HepG2 (cell line): ENCODE results near the gene RGP1. TPM values are rescaled to one million over a fixed set of nuclear protein-coding genes. Genes with fewer than 3 reads are reported as not detected.

ENCODE experiments used
- BRD4 ChIP-seq: sonication (generic); formaldehyde crosslinking; IDR thresholded peaks from 2 replicates; pipeline ENCODE4 v1.4.0; 2020; ENCODE audit warnings: missing genetic modification reagents
- CEBPB ChIP-seq: IDR thresholded peaks from 2 replicates; pipeline ENCODE4 v1.6.1; 2011; ENCODE audit warnings: low read depth, low read length, improper control_type of control experiment, borderline replicate concordance
- CREM ChIP-seq, 2 experiments: sonication (generic) in 1 of 2; formaldehyde crosslinking in 1 of 2; IDR thresholded peaks; 2 replicates each; pipeline versions ENCODE4 v1.4.0 to v1.6.1; 2016 to 2020; ENCODE audit warnings: antibody characterized with exemption in 1 of 2, mild to moderate bottlenecking in 1 of 2, missing genetic modification reagents in 1 of 2
- EP300 ChIP-seq, 3 experiments: sonication (generic) in 1 of 3; formaldehyde crosslinking in 1 of 3; IDR thresholded peaks; 2 replicates each; pipeline versions ENCODE4 v1.5.1 to v1.6.1; 2011 to 2020; ENCODE audit warnings: low read depth in 2 of 3, low read length in 2 of 3, borderline replicate concordance in 1 of 3, improper control_type of control experiment in 1 of 3, mild to moderate bottlenecking in 1 of 3, missing genetic modification reagents in 1 of 3, moderate library complexity in 1 of 3
- KAT8 ChIP-seq: IDR thresholded peaks from 2 replicates; pipeline ENCODE4 v1.6.1; 2016; ENCODE audit warnings: missing genetic modification reagents, missing compliant biosample characterization
- KLF11 ChIP-seq: IDR thresholded peaks from 2 replicates; pipeline ENCODE4 v1.6.1; 2016; ENCODE audit warnings: missing compliant biosample characterization
- MATR3 ChIP-seq: sonication (generic); formaldehyde crosslinking; IDR thresholded peaks from 2 replicates; pipeline ENCODE4 v1.4.0; 2020; ENCODE audit warnings: missing genetic modification reagents
- NR2F2 ChIP-seq: IDR thresholded peaks from 2 replicates; pipeline ENCODE4 v1.6.1; 2012; ENCODE audit warnings: low read depth, inconsistent platforms, borderline replicate concordance
- RBFOX2 ChIP-seq: fragments of 200-400 bp; formaldehyde crosslinking; IDR thresholded peaks from 2 replicates; pipeline ENCODE4 v1.6.1; 2017; ENCODE audit warnings: low read depth, mild to moderate bottlenecking, low read length
- SAFB2 ChIP-seq: sonication (generic); formaldehyde crosslinking; IDR thresholded peaks from 2 replicates; pipeline ENCODE4 v1.5.1; 2020; ENCODE audit warnings: missing genetic modification reagents, low read depth, mild to moderate bottlenecking, borderline replicate concordance
- SIX4 ChIP-seq: sonication (generic); formaldehyde crosslinking; IDR thresholded peaks from 2 replicates; pipeline ENCODE4 v1.4.0; 2020; ENCODE audit warnings: missing genetic modification reagents
- SP1 ChIP-seq, 2 experiments: fragments of 450-650 bp in 1 of 2; sonication (generic) in 1 of 2; formaldehyde crosslinking in 1 of 2; IDR thresholded peaks; 2 replicates each; pipeline versions ENCODE4 v1.4.0 to v1.6.1; 2016 to 2020; ENCODE audit warnings: missing genetic modification reagents in 1 of 2
- THAP11 ChIP-seq: IDR thresholded peaks from 2 replicates; pipeline ENCODE4 v1.6.1; 2016; ENCODE audit warnings: missing biosample characterization, missing genetic modification reagents
- THAP9 ChIP-seq: sonication (generic); formaldehyde crosslinking; IDR thresholded peaks from 2 replicates; pipeline ENCODE4; 2020; ENCODE audit warnings: missing genetic modification reagents, mild to moderate bottlenecking, borderline replicate concordance
- TRAFD1 ChIP-seq: sonication (generic); formaldehyde crosslinking; IDR thresholded peaks from 2 replicates; pipeline ENCODE4 v1.5.1; 2020; ENCODE audit warnings: missing genetic modification reagents, mild to moderate bottlenecking, borderline replicate concordance
- ZNF207 ChIP-seq: fragments of 450-650 bp; IDR thresholded peaks from 2 replicates; pipeline ENCODE4 v1.6.1; 2016; ENCODE audit warnings: antibody characterized with exemption, borderline replicate concordance
- ZNF547 ChIP-seq: sonication (generic); formaldehyde crosslinking; IDR thresholded peaks from 2 replicates; pipeline ENCODE4 v1.5.1; 2020; ENCODE audit warnings: mild to moderate bottlenecking, missing genetic modification reagents
- ZNF674 ChIP-seq: sonication (generic); formaldehyde crosslinking; IDR thresholded peaks from 2 replicates; pipeline ENCODE4 v1.5.0; 2020; ENCODE audit warnings: low read depth, mild to moderate bottlenecking, missing genetic modification reagents
- ZNF781 ChIP-seq: sonication (generic); formaldehyde crosslinking; IDR thresholded peaks from 2 replicates; pipeline ENCODE4 v1.5.1; 2020; ENCODE audit warnings: borderline replicate concordance, mild to moderate bottlenecking, missing genetic modification reagents; ENCODE audit errors: not compliant biosample characterization
- ZNF788 ChIP-seq: sonication (generic); formaldehyde crosslinking; IDR thresholded peaks from 2 replicates; pipeline ENCODE4 v1.5.0; 2020; ENCODE audit warnings: mild to moderate bottlenecking, missing genetic modification reagents, borderline replicate concordance
- ZSCAN31 ChIP-seq: sonication (generic); formaldehyde crosslinking; IDR thresholded peaks from 2 replicates; pipeline ENCODE4 v1.5.0; 2020; ENCODE audit warnings: low read depth, mild to moderate bottlenecking, missing genetic modification reagents
- polyA plus RNA-seq, 8 experiments: library from polyadenylated mRNA; depleted of rRNA in 3 of 8; stranded (reverse) in 7 of 8; unstranded in 1 of 8; fragments of >200 nt; fragmentation: Illumina TruSeq in 4 of 8; extraction: Trizol in 4 of 8; gene quantifications; 2 replicates each; pipeline versions ENCODE4 v1.2.1 to v1.2.3, GENCODE V29; 2011 to 2016; ENCODE audit warnings: low read depth in 4 of 8, missing spikeins in 1 of 8, mixed read lengths in 1 of 8; ENCODE audit not compliant: insufficient read depth in 1 of 8
- total RNA-seq, 5 experiments: library from RNA; depleted of rRNA; stranded (reverse); fragments of >200 nt; fragmentation: Illumina TruSeq; extraction: Trizol; gene quantifications; 2 replicates each; pipeline ENCODE4 v1.2.3, GENCODE V29; 2016; ENCODE audit warnings: low read depth in 1 of 5
- TF ChIP-seq, protein P1 (sequence below): sonication (generic); formaldehyde crosslinking; IDR thresholded peaks from 2 replicates; pipeline ENCODE4 v1.4.0; 2020; ENCODE audit warnings: mild to moderate bottlenecking, missing genetic modification reagents
- TF ChIP-seq, protein P2 (sequence below): sonication (generic); formaldehyde crosslinking; IDR thresholded peaks from 2 replicates; pipeline ENCODE4 v1.8.0; 2022; ENCODE audit warnings: mild to moderate bottlenecking, missing genetic modification reagents

The RGP1 gene
- total and polyA plus RNA-seq, 2 of the 13 experiments (the other 11 are each of a cell fraction or from before 2014, with no cell fraction given), result 12.7 to 21.0 TPM

DNA sequence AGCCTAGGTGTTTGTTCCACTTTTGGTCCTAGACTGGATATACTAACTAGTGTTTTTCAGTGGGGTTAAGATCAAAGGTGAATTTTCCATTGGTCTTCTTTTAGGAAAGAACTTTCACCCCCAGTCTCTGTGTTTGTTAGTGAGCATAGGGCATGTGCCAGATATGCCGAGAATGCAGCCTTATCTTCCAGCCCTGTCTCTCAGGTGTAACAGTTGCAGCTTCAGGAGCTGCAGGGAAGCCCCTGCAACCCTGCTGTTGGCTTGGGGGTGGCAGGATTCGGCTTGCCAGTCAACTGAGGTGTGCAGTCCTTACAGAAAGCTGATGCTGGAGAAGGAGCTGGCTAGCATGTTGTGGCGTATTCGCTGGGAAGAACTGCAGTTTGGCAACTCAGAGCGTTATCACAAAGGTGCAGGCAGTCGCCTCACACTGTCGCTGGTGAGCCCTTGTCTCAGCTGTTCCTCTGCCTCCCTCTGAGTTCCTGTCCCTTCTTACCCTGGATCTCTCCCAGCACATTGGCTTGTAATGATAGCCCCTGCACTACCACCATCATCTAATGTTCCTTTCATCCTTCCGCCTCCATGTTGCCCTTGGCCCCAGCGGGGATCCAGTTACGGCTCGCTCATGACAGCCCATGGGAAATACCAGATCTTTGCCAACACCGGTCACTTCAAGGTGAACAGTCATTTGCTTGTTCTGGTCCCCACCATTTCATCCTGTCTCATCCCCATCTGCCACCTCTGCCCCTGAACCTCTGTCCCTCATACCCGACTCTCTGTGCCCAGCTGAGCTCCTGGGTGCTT, 52.4 kb downstream of the RGP1 start (continued):
- no peak for TF ChIP-seq TRAFD1
- no peak for TF ChIP-seq RBFOX2
- peak in 1 of 2 experiments; percentile 60; a peak in 2 of 4 replicates for TF ChIP-seq EP300 (IDR thresholded peaks at IDR 0.05; ENCODE audit: low read depth in 2 of 2, low read length in 2 of 2)
- TF ChIP-seq EP300 (CRISPR knock-in tag; IDR thresholded peaks at IDR 0.05; ENCODE audit: borderline replicate concordance), result no peak
- no peak for TF ChIP-seq ZNF788 (CRISPR knock-in tag)
- TF ChIP-seq THAP9 (CRISPR knock-in tag), result no peak
- TF ChIP-seq CREM (IDR thresholded peaks at IDR 0.05), result no peak
- TF ChIP-seq CREM (CRISPR knock-in tag; IDR thresholded peaks at IDR 0.05), result no peak
- TF ChIP-seq MATR3 (CRISPR knock-in tag), result no peak
- no peak for TF ChIP-seq SAFB2 (CRISPR knock-in tag)
- TF ChIP-seq SP1 (IDR thresholded peaks at IDR 0.05), result no peak
- TF ChIP-seq SP1 (CRISPR knock-in tag; IDR thresholded peaks at IDR 0.05), result no peak
- no peak for TF ChIP-seq BRD4 (CRISPR knock-in tag)
- TF ChIP-seq THAP11 (CRISPR knock-in tag), result no peak
- TF ChIP-seq KLF11 (CRISPR knock-in tag), result no peak
- no peak for TF ChIP-seq ZNF207
- no peak for TF ChIP-seq ZNF674 (CRISPR knock-in tag)
- no peak for TF ChIP-seq CEBPB
- TF ChIP-seq ZSCAN31, result 0 out of 2 replicates have a peak, but pooled peaks have one; percentile 20
- no peak for TF ChIP-seq KAT8
- no peak for TF ChIP-seq ZNF781 (CRISPR knock-in tag)
- TF ChIP-seq, protein P1, sequence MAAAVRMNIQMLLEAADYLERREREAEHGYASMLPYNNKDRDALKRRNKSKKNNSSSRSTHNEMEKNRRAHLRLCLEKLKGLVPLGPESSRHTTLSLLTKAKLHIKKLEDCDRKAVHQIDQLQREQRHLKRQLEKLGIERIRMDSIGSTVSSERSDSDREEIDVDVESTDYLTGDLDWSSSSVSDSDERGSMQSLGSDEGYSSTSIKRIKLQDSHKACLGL, result 0 out of 2 replicates have a peak, but pooled peaks have one; percentile 38
- TF ChIP-seq ZNF547 (CRISPR knock-in tag), result no peak
- TF ChIP-seq NR2F2, result peak; percentile 51; the same call in 1 of the 2 replicates
- TF ChIP-seq, protein P2, sequence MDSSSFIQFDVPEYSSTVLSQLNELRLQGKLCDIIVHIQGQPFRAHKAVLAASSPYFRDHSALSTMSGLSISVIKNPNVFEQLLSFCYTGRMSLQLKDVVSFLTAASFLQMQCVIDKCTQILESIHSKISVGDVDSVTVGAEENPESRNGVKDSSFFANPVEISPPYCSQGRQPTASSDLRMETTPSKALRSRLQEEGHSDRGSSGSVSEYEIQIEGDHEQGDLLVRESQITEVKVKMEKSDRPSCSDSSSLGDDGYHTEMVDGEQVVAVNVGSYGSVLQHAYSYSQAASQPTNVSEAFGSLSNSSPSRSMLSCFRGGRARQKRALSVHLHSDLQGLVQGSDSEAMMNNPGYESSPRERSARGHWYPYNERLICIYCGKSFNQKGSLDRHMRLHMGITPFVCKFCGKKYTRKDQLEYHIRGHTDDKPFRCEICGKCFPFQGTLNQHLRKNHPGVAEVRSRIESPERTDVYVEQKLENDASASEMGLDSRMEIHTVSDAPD (CRISPR knock-in tag), result no peak
- no peak for TF ChIP-seq SIX4 (CRISPR knock-in tag)
